Mammary epithelial cell (primary cell): ENCODE results near the gene LMF2.

Experiments
- EZH2 ChIP-seq: IDR thresholded peaks from 2 replicates; pipeline ENCODE4 v1.6.1; 2012; ENCODE audit warnings: low read length, inconsistent platforms, borderline replicate concordance
- TF ChIP-seq, protein P1 (sequence below), 2 donors: IDR thresholded peaks in 1 of 2; conservative IDR thresholded peaks in 1 of 2; 2 replicates each; pipeline ENCODE4 v1.5.1; 2011 to 2012; ENCODE audit warnings: inconsistent platforms in 2 of 2, low read length in 2 of 2, mild to moderate bottlenecking in 2 of 2, control low read depth in 1 of 2, low read depth in 1 of 2; ENCODE audit not compliant: insufficient read depth in 1 of 2; ENCODE audit errors: extremely low read depth in 1 of 2

DNA sequence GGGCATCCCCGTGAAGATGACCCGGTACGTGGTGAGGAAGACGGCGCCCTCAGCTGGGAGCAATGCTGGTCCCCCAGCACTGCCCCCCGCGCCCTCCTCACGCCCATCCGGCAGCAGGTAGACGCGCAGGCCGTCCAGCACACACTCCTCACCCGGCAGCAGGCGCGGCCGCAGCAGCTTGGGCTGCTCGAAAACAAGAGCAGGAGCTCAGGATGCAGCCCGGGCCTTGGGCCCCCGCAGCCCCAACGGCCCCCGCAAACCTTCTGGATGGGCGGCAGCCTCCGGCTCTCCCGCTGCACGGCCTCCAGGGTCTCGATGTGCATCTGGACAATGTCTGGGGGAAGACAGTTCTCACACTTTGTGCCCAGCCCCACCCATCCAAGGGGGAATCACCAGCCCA is 46.0 kb downstream of the LMF2 start:
- TF ChIP-seq, protein P1, sequence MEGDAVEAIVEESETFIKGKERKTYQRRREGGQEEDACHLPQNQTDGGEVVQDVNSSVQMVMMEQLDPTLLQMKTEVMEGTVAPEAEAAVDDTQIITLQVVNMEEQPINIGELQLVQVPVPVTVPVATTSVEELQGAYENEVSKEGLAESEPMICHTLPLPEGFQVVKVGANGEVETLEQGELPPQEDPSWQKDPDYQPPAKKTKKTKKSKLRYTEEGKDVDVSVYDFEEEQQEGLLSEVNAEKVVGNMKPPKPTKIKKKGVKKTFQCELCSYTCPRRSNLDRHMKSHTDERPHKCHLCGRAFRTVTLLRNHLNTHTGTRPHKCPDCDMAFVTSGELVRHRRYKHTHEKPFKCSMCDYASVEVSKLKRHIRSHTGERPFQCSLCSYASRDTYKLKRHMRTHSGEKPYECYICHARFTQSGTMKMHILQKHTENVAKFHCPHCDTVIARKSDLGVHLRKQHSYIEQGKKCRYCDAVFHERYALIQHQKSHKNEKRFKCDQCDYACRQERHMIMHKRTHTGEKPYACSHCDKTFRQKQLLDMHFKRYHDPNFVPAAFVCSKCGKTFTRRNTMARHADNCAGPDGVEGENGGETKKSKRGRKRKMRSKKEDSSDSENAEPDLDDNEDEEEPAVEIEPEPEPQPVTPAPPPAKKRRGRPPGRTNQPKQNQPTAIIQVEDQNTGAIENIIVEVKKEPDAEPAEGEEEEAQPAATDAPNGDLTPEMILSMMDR (conservative IDR thresholded peaks at IDR 0.05 in 1 of 2, IDR thresholded peaks at IDR 0.05 in 1 of 2; ENCODE audit: extremely low read depth in 1 of 2, insufficient read depth in 1 of 2, low read depth in 1 of 2, low read length in 2 of 2) = no peak
- no peak for TF ChIP-seq EZH2
